ENCODE measurements around the gene RBM8A.

Gene RBM8A

GRCh38 chr1:145889722-145890121 lies 37.6 kb downstream of the RBM8A start (continued):
- TF ChIP-seq, protein P1, sequence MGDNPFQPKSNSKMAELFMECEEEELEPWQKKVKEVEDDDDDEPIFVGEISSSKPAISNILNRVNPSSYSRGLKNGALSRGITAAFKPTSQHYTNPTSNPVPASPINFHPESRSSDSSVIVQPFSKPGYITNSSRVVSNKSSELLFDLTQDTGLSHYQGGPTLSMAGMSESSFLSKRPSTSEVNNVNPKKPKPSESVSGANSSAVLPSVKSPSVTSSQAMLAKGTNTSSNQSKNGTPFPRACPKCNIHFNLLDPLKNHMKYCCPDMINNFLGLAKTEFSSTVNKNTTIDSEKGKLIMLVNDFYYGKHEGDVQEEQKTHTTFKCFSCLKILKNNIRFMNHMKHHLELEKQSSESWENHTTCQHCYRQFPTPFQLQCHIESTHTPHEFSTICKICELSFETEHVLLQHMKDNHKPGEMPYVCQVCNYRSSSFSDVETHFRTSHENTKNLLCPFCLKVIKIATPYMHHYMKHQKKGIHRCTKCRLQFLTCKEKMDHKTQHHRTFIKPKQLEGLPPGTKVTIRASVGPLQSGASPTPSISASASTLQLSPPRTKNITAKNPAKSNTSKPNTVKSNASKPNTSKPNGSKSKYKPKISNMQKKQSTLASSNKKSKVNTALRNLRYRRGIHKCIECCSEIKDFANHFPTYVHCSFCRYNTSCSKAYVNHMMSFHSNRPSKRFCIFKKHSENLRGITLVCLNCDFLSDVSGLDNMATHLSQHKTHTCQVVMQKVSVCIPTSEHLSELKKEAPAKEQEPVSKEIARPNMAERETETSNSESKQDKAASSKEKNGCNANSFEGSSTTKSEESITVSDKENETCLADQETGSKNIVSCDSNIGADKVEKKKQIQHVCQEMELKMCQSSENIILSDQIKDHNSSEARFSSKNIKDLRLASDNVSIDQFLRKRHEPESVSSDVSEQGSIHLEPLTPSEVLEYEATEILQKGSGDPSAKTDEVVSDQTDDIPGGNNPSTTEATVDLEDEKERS (tag by site-specific recombination; IDR thresholded peaks at IDR 0.05): no peak
- TF ChIP-seq ZFP69B (tag by site-specific recombination; IDR thresholded peaks at IDR 0.05) (no peak), KLF9 (tag by site-specific recombination; IDR thresholded peaks at IDR 0.05; ENCODE audit: low read depth) (no peak), ZFP3 (tag by site-specific recombination; IDR thresholded peaks at IDR 0.05; ENCODE audit: low read depth) (no peak), PRDM4 (tag by site-specific recombination; IDR thresholded peaks at IDR 0.05) (no peak)

GRCh38 chr1:145887631-145888030 lies 39.7 kb downstream of the RBM8A start:
- Histone ChIP-seq H3K27ac (ENCODE audit: extremely low read depth, low read depth, low read length) (no peak overlapping the region), H3K36me3 (ENCODE audit: control insufficient read depth in 2 of 2, insufficient read depth in 1 of 2, low read length in 2 of 2) (no peaks in the 10 kb centered on the region), H3K4me1 (ENCODE audit: control insufficient read depth, insufficient read depth, low read length) (peaks cover 14% of the 10 kb centered on the region), H3K9me3 (ENCODE audit: control insufficient read depth, insufficient read depth, low read depth, low read length) (no peaks in the 10 kb centered on the region), H3K4me3 (ENCODE audit: low read depth, low read length) (no peak overlapping the region)
- TF ChIP-seq ZNF670 (tag by site-specific recombination; IDR thresholded peaks at IDR 0.05; ENCODE audit: low read depth) (no peak), ZNF514 (tag by site-specific recombination; IDR thresholded peaks at IDR 0.05) (no peak), ZNF24 (tag by site-specific recombination; IDR thresholded peaks at IDR 0.05) (no peak), ZNF560 (tag by site-specific recombination; IDR thresholded peaks at IDR 0.05; ENCODE audit: borderline replicate concordance) (no peak), ZNF596 (tag by site-specific recombination; IDR thresholded peaks at IDR 0.05) (no peak), YY1 (tag by site-specific recombination; IDR thresholded peaks at IDR 0.05) (no peak), FEZF1 (tag by site-specific recombination; IDR thresholded peaks at IDR 0.05) (no peak), ZNF184 (tag by site-specific recombination; IDR thresholded peaks at IDR 0.05) (no peak), ZFP41 (tag by site-specific recombination; IDR thresholded peaks at IDR 0.05; ENCODE audit: borderline replicate concordance) (no peak), ZNF664 (tag by site-specific recombination; IDR thresholded peaks at IDR 0.05) (no peak), ZNF423 (tag by site-specific recombination; IDR thresholded peaks at IDR 0.05) (no peak), ZNF169 (tag by site-specific recombination; IDR thresholded peaks at IDR 0.05) (no peak), ZNF660 (tag by site-specific recombination; IDR thresholded peaks at IDR 0.05) (no peak), ZSCAN16 (tag by site-specific recombination; IDR thresholded peaks at IDR 0.05) (no peak)
- TF ChIP-seq, protein P2, sequence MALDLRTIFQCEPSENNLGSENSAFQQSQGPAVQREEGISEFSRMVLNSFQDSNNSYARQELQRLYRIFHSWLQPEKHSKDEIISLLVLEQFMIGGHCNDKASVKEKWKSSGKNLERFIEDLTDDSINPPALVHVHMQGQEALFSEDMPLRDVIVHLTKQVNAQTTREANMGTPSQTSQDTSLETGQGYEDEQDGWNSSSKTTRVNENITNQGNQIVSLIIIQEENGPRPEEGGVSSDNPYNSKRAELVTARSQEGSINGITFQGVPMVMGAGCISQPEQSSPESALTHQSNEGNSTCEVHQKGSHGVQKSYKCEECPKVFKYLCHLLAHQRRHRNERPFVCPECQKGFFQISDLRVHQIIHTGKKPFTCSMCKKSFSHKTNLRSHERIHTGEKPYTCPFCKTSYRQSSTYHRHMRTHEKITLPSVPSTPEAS (tag by site-specific recombination; IDR thresholded peaks at IDR 0.05): no peak
- TF ChIP-seq, protein P3, sequence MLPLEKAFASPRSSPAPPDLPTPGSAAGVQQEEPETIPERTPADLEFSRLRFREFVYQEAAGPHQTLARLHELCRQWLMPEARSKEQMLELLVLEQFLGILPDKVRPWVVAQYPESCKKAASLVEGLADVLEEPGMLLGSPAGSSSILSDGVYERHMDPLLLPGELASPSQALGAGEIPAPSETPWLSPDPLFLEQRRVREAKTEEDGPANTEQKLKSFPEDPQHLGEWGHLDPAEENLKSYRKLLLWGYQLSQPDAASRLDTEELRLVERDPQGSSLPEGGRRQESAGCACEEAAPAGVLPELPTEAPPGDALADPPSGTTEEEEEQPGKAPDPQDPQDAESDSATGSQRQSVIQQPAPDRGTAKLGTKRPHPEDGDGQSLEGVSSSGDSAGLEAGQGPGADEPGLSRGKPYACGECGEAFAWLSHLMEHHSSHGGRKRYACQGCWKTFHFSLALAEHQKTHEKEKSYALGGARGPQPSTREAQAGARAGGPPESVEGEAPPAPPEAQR (tag by site-specific recombination; IDR thresholded peaks at IDR 0.05): no peak
- TF ChIP-seq, protein P4, sequence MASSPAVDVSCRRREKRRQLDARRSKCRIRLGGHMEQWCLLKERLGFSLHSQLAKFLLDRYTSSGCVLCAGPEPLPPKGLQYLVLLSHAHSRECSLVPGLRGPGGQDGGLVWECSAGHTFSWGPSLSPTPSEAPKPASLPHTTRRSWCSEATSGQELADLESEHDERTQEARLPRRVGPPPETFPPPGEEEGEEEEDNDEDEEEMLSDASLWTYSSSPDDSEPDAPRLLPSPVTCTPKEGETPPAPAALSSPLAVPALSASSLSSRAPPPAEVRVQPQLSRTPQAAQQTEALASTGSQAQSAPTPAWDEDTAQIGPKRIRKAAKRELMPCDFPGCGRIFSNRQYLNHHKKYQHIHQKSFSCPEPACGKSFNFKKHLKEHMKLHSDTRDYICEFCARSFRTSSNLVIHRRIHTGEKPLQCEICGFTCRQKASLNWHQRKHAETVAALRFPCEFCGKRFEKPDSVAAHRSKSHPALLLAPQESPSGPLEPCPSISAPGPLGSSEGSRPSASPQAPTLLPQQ (tag by site-specific recombination; IDR thresholded peaks at IDR 0.05): no peak
- CTCF ChIA-PET: interaction anchor here (0.6 to 11.9 kb wide), 3 partner anchors 21 to 71 kb away, joined by 3 to 222 read pairs (median 3); partner anchors contain the start of genes ITGA10 and NUDT17
- POLR2A ChIA-PET: interaction anchor here (1.2 to 1.3 kb wide), 2 partner anchors 28 to 40 kb away, joined by 3 read pairs; partner anchors contain the start of genes PIAS3 and RBM8A
